ENCODE data around the gene HSD11B2. TPM values are rescaled to one million over a fixed set of nuclear protein-coding genes. Genes with fewer than 3 reads are reported as not detected.

HSD11B2 gene
- total and polyA plus RNA-seq, 5 experiments from 2014 or later = not detected

- Mint-ChIP-seq H3K36me3 (peaks cover 0 to 43% (median 0%) of the 10 kb centered on the region in 3 donors), H3K27ac (peak overlapping the region in 3 of 10 donors; percentile 29 to 71 (median 41)), H3K27me3 (no peaks in the 10 kb centered on the region), H3K4me1 (peaks cover 0 to 19% (median 7%) of the 10 kb centered on the region in 4 donors), H3K9me3 (no peaks in the 10 kb centered on the region), H3K4me3 (no peak overlapping the region)
- ATAC-seq (no peak), DNase-seq (no peak)
- POLR2A ChIA-PET = interaction anchor here (0.6 kb wide), 1 partner anchor 26 kb away, joined by 3 read pairs; no protein-coding TSS in a partner anchor
Measured at GRCh38 chr16:67445126-67445426, 14.2 kb downstream of the HSD11B2 start.

- no peaks in the 10 kb centered on the region for H3K27me3 Mint-ChIP-seq
- no peaks in the 10 kb centered on the region for H3K9me3 Mint-ChIP-seq
- H3K4me3 Mint-ChIP-seq = no peak overlapping the region
- DNase-seq (no peak), ATAC-seq (no peak)
- POLR2A ChIA-PET = interaction anchor here (0.6 kb wide), 1 partner anchor 27 kb away, joined by 3 read pairs; no protein-coding TSS in a partner anchor
- peaks cover 0 to 43% (median 0%) of the 10 kb centered on the region in 3 donors for H3K36me3 Mint-ChIP-seq
- H3K4me1 Mint-ChIP-seq = peaks cover 2 to 23% (median 9%) of the 10 kb centered on the region in 4 donors
- peak overlapping the region in 3 of 10 donors; percentile 29 to 71 (median 41) for H3K27ac Mint-ChIP-seq
Measured at GRCh38 chr16:67445441-67445912, 14.6 kb downstream of the HSD11B2 start.

- Mint-ChIP-seq H3K27me3 (no peaks in the 10 kb centered on the region), H3K27ac (peak overlapping the region in 2 of 10 donors; percentile 37 to 53), H3K4me1 (peaks cover 4 to 24% (median 12%) of the 10 kb centered on the region in 4 donors), H3K36me3 (peaks cover 0 to 46% (median 0%) of the 10 kb centered on the region in 3 donors), H3K9me3 (no peaks in the 10 kb centered on the region), H3K4me3 (no peak overlapping the region)
- ATAC-seq (no peak), DNase-seq (no peak)
- POLR2A ChIA-PET = no interaction called here
Measured at GRCh38 chr16:67445913-67446907, 15.3 kb downstream of the HSD11B2 start.

GRCh38 chr16:67446968-67447507, 16.1 kb downstream of the HSD11B2 start:
- peaks cover 4 to 24% (median 14%) of the 10 kb centered on the region in 4 donors for H3K4me1 Mint-ChIP-seq
- POLR2A ChIA-PET = interaction anchor here (0.7 kb wide), 1 partner anchor 34 kb away, joined by 3 read pairs; no protein-coding TSS in a partner anchor
- no peak overlapping the region for H3K4me3 Mint-ChIP-seq
- peak overlapping the region in 4 of 10 donors; percentile 37 to 58 (median 48) for H3K27ac Mint-ChIP-seq
- no peaks in the 10 kb centered on the region for H3K27me3 Mint-ChIP-seq
- ATAC-seq (no peak), DNase-seq (no peak)
- H3K36me3 Mint-ChIP-seq = peaks cover 0 to 43% (median 0%) of the 10 kb centered on the region in 3 donors
- H3K9me3 Mint-ChIP-seq = no peaks in the 10 kb centered on the region

GRCh38 chr16:67447508-67448076, 16.7 kb downstream of the HSD11B2 start:
- peak overlapping the region in 2 of 10 donors; percentile 40 to 58 for H3K27ac Mint-ChIP-seq
- H3K4me1 Mint-ChIP-seq = peaks cover 4 to 24% (median 14%) of the 10 kb centered on the region in 4 donors
- peak; percentile 59 to 66 for ATAC-seq

GRCh38 chr16:67448580-67448979, 17.7 kb downstream of the HSD11B2 start:
- Mint-ChIP-seq H3K27ac (no peak overlapping the region), H3K9me3 (no peaks in the 10 kb centered on the region), H3K4me1 (peaks cover 4 to 24% (median 14%) of the 10 kb centered on the region in 4 donors), H3K27me3 (no peaks in the 10 kb centered on the region), H3K36me3 (peaks cover 0 to 47% (median 3%) of the 10 kb centered on the region in 3 donors), H3K4me3 (no peak overlapping the region)
- no peak for ATAC-seq
- POLR2A ChIA-PET = no interaction called here
- no peak for DNase-seq

More at GRCh38 chr16:67447508-67448076, 16.7 kb downstream of the HSD11B2 start:
- H3K4me3 Mint-ChIP-seq = no peak overlapping the region
- peak in 7 of 10 donors; percentile 21 to 39 (median 23) for DNase-seq
- H3K27me3 Mint-ChIP-seq = no peaks in the 10 kb centered on the region
- peaks cover 0 to 43% (median 0%) of the 10 kb centered on the region in 3 donors for H3K36me3 Mint-ChIP-seq
- no peaks in the 10 kb centered on the region for H3K9me3 Mint-ChIP-seq
- POLR2A ChIA-PET = interaction anchor here (0.7 kb wide), 1 partner anchor 33 kb away, joined by 3 read pairs; no protein-coding TSS in a partner anchor

- Mint-ChIP-seq H3K36me3 (peaks cover 0 to 51% (median 3%) of the 10 kb centered on the region in 3 donors), H3K4me3 (no peak overlapping the region), H3K27ac (peak overlapping the region in 2 of 10 donors; percentile 16 to 53), H3K27me3 (no peaks in the 10 kb centered on the region), H3K4me1 (peaks cover 4 to 24% (median 16%) of the 10 kb centered on the region in 4 donors), H3K9me3 (no peaks in the 10 kb centered on the region)
- DNase-seq (no peak), ATAC-seq (no peak)
- POLR2A ChIA-PET = no interaction called here
Measured at GRCh38 chr16:67449336-67449735, 18.4 kb downstream of the HSD11B2 start.

- DNase-seq (no peak), ATAC-seq (no peak)
- Mint-ChIP-seq H3K27ac (peak overlapping the region in 2 of 10 donors; percentile 16 to 53), H3K4me1 (peaks cover 4 to 24% (median 16%) of the 10 kb centered on the region in 4 donors), H3K36me3 (peaks cover 0 to 51% (median 3%) of the 10 kb centered on the region in 3 donors), H3K27me3 (no peaks in the 10 kb centered on the region), H3K4me3 (no peak overlapping the region), H3K9me3 (no peaks in the 10 kb centered on the region)
- POLR2A ChIA-PET = no interaction called here
Measured at GRCh38 chr16:67449739-67450138, 18.8 kb downstream of the HSD11B2 start.

GRCh38 chr16:67451061-67451703, 20.3 kb downstream of the HSD11B2 start:
- H3K27ac Mint-ChIP-seq = peak overlapping the region in 1 of 10 donors; percentile 37
- H3K9me3 Mint-ChIP-seq = no peaks in the 10 kb centered on the region
- DNase-seq (no peak), ATAC-seq (no peak)
- H3K4me3 Mint-ChIP-seq = no peak overlapping the region
- H3K4me1 Mint-ChIP-seq = peaks cover 12 to 36% (median 21%) of the 10 kb centered on the region in 4 donors
- H3K36me3 Mint-ChIP-seq = peaks cover 0 to 47% (median 3%) of the 10 kb centered on the region in 3 donors
- no peaks in the 10 kb centered on the region for H3K27me3 Mint-ChIP-seq
- POLR2A ChIA-PET = no interaction called here

GRCh38 chr16:67451704-67452435, 20.9 kb downstream of the HSD11B2 start:
- no peak overlapping the region for H3K27ac Mint-ChIP-seq
- H3K4me3 Mint-ChIP-seq = no peak overlapping the region
- DNase-seq (no peak), ATAC-seq (no peak)
- H3K36me3 Mint-ChIP-seq = peaks cover 0 to 43% (median 3%) of the 10 kb centered on the region in 3 donors
- POLR2A ChIA-PET = no interaction called here
- H3K9me3 Mint-ChIP-seq = no peaks in the 10 kb centered on the region
- no peaks in the 10 kb centered on the region for H3K27me3 Mint-ChIP-seq
- H3K4me1 Mint-ChIP-seq = peaks cover 17 to 36% (median 22%) of the 10 kb centered on the region in 4 donors

GRCh38 chr16:67454104-67454503, 23.2 kb downstream of the HSD11B2 start:
- H3K9me3 Mint-ChIP-seq = no peaks in the 10 kb centered on the region
- peaks cover 25 to 45% (median 31%) of the 10 kb centered on the region in 4 donors for H3K4me1 Mint-ChIP-seq
- DNase-seq = no peak
- no peak overlapping the region for H3K4me3 Mint-ChIP-seq
- H3K27ac Mint-ChIP-seq = peak overlapping the region in 5 of 10 donors; percentile 7 to 79 (median 47)
- H3K36me3 Mint-ChIP-seq = peaks cover 0 to 33% (median 3%) of the 10 kb centered on the region in 3 donors
- POLR2A ChIA-PET = no interaction called here
- H3K27me3 Mint-ChIP-seq = no peaks in the 10 kb centered on the region
- no peak for ATAC-seq

All from naive thymus-derived CD8-positive, alpha-beta T cell (primary cell).